Naive thymus-derived CD4-positive, alpha-beta T cell (primary cell): ENCODE results near the gene C2. TPM values are rescaled to one million over a fixed set of nuclear protein-coding genes. Genes with fewer than 3 reads are reported as not detected.
"Not testable (repeated sequence)": the region's sequence is repeated elsewhere in the genome, so short reads cannot be mapped to it uniquely, and the experiment has no call there.

ENCODE experiments used
- ATAC-seq: fragments of 150-1000 bp; cut with Tn5 transposase; 2 replicates; pipeline ENCODE4 v1.10.0; 2021; ENCODE audit warnings: mild to moderate bottlenecking, moderate library complexity
- CTCF ChIA-PET: fragments of 350-600 bp; sonication (Branson Sonifier 250); formaldehyde crosslinking; loops from one replicate; lab custom pipeline; 2021; ENCODE audit warnings: antibody characterized with exemption; lab: Charles Lee
- POLR2A ChIA-PET: fragments of 350-600 bp; sonication (Branson Sonifier 250); formaldehyde crosslinking; loops from one replicate; lab custom pipeline; 2021; ENCODE audit warnings: antibody characterized with exemption, inconsistent platforms; lab: Charles Lee
- DNase-seq, 9 donors: peaks; one replicate each; pipeline versions ENCODE4 v3.0.0 to v3.0.0-alpha.2; 2020 to 2022; ENCODE audit warnings: mixed read lengths in 1 of 9
- H3K27ac ChIP-seq: one replicate; pipeline ENCODE4 v1.7.0; 2013; ENCODE audit warnings: mild to moderate bottlenecking, low read depth, low read length, moderate library complexity
- H3K27me3 ChIP-seq, 2 donors: one replicate each; pipeline ENCODE4 v1.7.0; 2013; ENCODE audit warnings: low read length in 2 of 2, mild to moderate bottlenecking in 2 of 2, moderate library complexity in 2 of 2; ENCODE audit not compliant: control insufficient read depth in 2 of 2, insufficient read depth in 2 of 2
- H3K36me3 ChIP-seq, 3 experiments: 1 replicate in 2 of 3; 2 replicates in 1 of 3; pipeline ENCODE4 v1.7.0; 2013; ENCODE audit warnings: low read length in 3 of 3, mild to moderate bottlenecking in 3 of 3, moderate library complexity in 1 of 3; ENCODE audit not compliant: insufficient read depth in 3 of 3, control insufficient read depth in 2 of 3
- H3K4me1 ChIP-seq, 2 donors: one replicate each; pipeline ENCODE4 v1.7.0; 2013; ENCODE audit warnings: low read length in 2 of 2, mild to moderate bottlenecking in 2 of 2, moderate library complexity in 1 of 2; ENCODE audit not compliant: control insufficient read depth in 2 of 2, insufficient read depth in 2 of 2
- H3K4me3 ChIP-seq: 2 replicates; pipeline ENCODE4 v1.7.0; 2013; ENCODE audit warnings: mild to moderate bottlenecking, low read length
- H3K9me3 ChIP-seq, 3 experiments: 1 replicate in 2 of 3; 2 replicates in 1 of 3; pipeline ENCODE4 v1.7.0; 2013; ENCODE audit warnings: low read length in 3 of 3; ENCODE audit not compliant: control insufficient read depth in 2 of 3
- H3K27ac Mint-ChIP-seq, 9 donors: one replicate each; pipeline ENCODE4 v1.8.0; 2020 to 2022; ENCODE audit warnings: mixed read lengths in 9 of 9, mild to moderate bottlenecking in 8 of 9, moderate library complexity in 5 of 9, inconsistent platforms in 2 of 9
- H3K27me3 Mint-ChIP-seq, 5 donors: one replicate each; pipeline ENCODE4 v1.8.0; 2021 to 2022; ENCODE audit warnings: mixed read lengths in 5 of 5, mild to moderate bottlenecking in 1 of 5
- H3K36me3 Mint-ChIP-seq, 5 donors: one replicate each; pipeline ENCODE4 v1.8.0; 2020 to 2022; ENCODE audit warnings: mixed read lengths in 5 of 5, mild to moderate bottlenecking in 3 of 5, inconsistent platforms in 1 of 5
- H3K4me1 Mint-ChIP-seq, 7 donors: one replicate each; pipeline ENCODE4 v1.8.0; 2020 to 2022; ENCODE audit warnings: mixed read lengths in 7 of 7, mild to moderate bottlenecking in 3 of 7, inconsistent platforms in 1 of 7
- H3K4me3 Mint-ChIP-seq, 10 donors: one replicate each; pipeline ENCODE4 v1.8.0; 2020 to 2022; ENCODE audit warnings: mild to moderate bottlenecking in 10 of 10, mixed read lengths in 10 of 10, moderate library complexity in 6 of 10, inconsistent platforms in 2 of 10
- H3K9me3 Mint-ChIP-seq, 11 donors: one replicate each; pipeline ENCODE4 v1.8.0; 2020 to 2022; ENCODE audit warnings: mixed read lengths in 11 of 11, mild to moderate bottlenecking in 4 of 11, inconsistent platforms in 1 of 11, moderate library complexity in 1 of 11
- intact Hi-C, 2 donors: fragments of 100-400 bp; cut with micrococcal nuclease; formaldehyde crosslinking; loops; one replicate each; pipeline ENCODE4 v1.15.1; 2023
- polyA plus RNA-seq, 2 donors: library from polyadenylated mRNA; unstranded; fragments of 300-500 nt; fragmentation: Illumina TruSeq; gene quantifications; one replicate each; pipeline ENCODE4 v1.2.3, GENCODE V29; 2021
- total RNA-seq, 6 experiments: library from RNA in 5 of 6; stranded (reverse) in 5 of 6; gene quantifications; 1 replicate in 5 of 6; 2 replicates in 1 of 6; pipeline ENCODE4 v1.2.3 and lab custom pipeline; 2021 to 2026

The C2 gene
- total and polyA plus RNA-seq, 7 experiments from 2014 or later: 0.10 to 8.2 (median 2.1) TPM; not detected in 1

DNA sequence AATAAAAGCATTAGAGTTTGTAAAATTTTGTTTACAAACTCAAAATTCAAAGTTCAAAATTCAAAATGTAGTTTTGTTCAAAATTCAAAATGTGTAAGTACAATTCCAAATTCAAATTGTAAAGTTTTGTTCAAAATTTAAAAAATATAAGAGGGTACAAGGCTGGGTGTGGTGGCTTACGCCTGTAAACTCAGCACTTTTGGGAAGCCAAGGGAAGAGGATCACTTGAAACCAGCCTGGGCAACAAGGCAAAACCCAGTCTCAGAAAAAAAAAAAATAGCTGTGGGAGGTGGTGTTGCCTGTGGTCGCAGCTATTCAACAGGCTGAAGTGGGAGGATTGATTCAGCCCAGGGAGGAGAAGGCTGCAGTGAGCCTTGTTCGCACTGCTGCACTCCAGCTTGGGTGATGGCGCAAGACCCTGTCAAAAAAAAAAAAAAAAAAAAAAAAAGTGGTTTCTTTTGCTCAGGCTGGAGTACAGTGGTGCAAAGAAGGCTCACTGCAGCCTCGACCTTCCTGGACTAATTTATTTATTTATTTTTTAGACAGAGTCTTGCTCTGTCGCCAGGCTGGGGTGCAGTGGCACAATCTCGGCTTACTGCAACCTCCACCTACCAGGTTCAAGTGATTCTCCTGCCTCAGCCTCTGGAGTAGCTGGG, 20.2 kb upstream of the C2 start:
- Histone ChIP-seq H3K4me3 (no peak overlapping the region), H3K36me3 (no peaks in the 10 kb centered on the region), H3K9me3 (no peaks in the 10 kb centered on the region), H3K27me3 (no peaks in the 10 kb centered on the region), H3K27ac (no peak overlapping the region), H3K4me1 (peaks cover 3 to 5% of the 10 kb centered on the region in 2 donors)
- no peaks in the 10 kb centered on the region for H3K9me3 Mint-ChIP-seq
- ATAC-seq (no peak), DNase-seq (no peak)
- H3K27ac Mint-ChIP-seq: peak overlapping the region in 1 of 9 donors; percentile 56
- peaks cover 0 to 11% (median 0%) of the 10 kb centered on the region in 5 donors for H3K27me3 Mint-ChIP-seq
- CTCF ChIA-PET: no interaction called here
- intact Hi-C loops: no loop called here
- no peak overlapping the region for H3K4me3 Mint-ChIP-seq
- H3K36me3 Mint-ChIP-seq: no peaks in the 10 kb centered on the region
- H3K4me1 Mint-ChIP-seq: peaks cover 8 to 18% (median 9%) of the 10 kb centered on the region in 7 donors
- POLR2A ChIA-PET: interaction anchor here (0.7 kb wide), 1 partner anchor 1550 kb away, joined by 3 read pairs; no protein-coding TSS in a partner anchor

DNA sequence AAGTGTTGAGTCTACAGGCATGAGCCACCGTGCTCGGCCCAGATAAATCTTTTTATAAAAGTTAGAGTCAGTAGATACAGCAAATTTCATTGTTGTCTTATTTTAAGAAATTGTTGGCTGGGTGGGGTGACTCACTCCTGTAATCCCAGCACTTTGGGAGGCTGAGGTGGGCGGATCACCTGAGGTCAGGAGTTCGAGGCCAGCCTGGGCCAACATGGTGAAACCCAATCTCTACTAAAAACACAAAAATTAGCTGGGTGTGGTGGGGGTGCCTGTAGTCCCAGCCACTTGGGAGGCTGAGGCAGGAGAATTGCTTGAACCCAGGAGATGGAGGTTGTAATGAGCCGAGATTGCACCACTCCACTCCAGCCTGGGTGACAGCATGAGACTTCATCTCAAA, 19.3 kb upstream of the C2 start:
- DNase-seq, H3K36me3 ChIP-seq, H3K9me3 Mint-ChIP-seq, H3K36me3 Mint-ChIP-seq, H3K27ac Mint-ChIP-seq, H3K27ac ChIP-seq, H3K27me3 Mint-ChIP-seq, ATAC-seq, H3K4me3 ChIP-seq, H3K27me3 ChIP-seq, H3K4me1 ChIP-seq, intact Hi-C loops, H3K9me3 ChIP-seq, H3K4me3 Mint-ChIP-seq: not testable (repeated sequence)
- ChIA-PET POLR2A (interaction anchor here (0.7 to 1.2 kb wide), 2 partner anchors 10 to 1549 kb away, joined by 3 to 4 read pairs; no protein-coding TSS in a partner anchor), CTCF (interaction anchor here (1.6 kb wide), 1 partner anchor 10 kb away, joined by 4 read pairs; no protein-coding TSS in a partner anchor)
- peaks cover 0 to 10% (median under 1%) of the 10 kb centered on the region in 7 donors for H3K4me1 Mint-ChIP-seq

DNA sequence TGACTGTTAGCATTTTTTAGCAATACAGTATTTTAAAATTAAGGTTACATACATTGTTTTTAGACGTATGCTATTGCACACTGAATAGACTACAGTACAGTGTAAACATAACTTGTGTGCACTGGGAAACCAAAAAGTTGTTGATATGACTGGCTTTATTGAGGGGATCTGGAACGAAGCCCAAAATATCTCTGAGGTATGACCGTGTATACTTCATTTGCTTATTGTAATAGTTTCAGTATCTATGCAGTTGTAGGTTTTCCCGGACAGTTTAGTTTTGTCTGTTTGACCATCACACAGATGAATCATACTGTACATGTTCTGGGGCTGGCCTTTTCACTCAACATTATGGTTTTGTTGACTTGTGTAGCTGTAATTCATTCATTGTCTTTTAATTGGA, 18.7 kb upstream of the C2 start:
- no peaks in the 10 kb centered on the region for H3K9me3 Mint-ChIP-seq
- H3K4me1 Mint-ChIP-seq: peaks cover 0 to 10% (median 0%) of the 10 kb centered on the region in 7 donors
- H3K9me3 ChIP-seq: no peaks in the 10 kb centered on the region
- H3K36me3 Mint-ChIP-seq: no peaks in the 10 kb centered on the region
- CTCF ChIA-PET: interaction anchor here (1.6 kb wide), 1 partner anchor 10 kb away, joined by 4 read pairs; no protein-coding TSS in a partner anchor
- peaks cover 0 to 6% (median 0%) of the 10 kb centered on the region in 5 donors for H3K27me3 Mint-ChIP-seq
- intact Hi-C loops: no loop called here
- ATAC-seq (no peak), DNase-seq (no peak)
- no peak overlapping the region for H3K4me3 Mint-ChIP-seq
- no peak overlapping the region for H3K27ac Mint-ChIP-seq
- H3K36me3 ChIP-seq: no peaks in the 10 kb centered on the region
- H3K27me3 ChIP-seq: no peaks in the 10 kb centered on the region
- no peak overlapping the region for H3K4me3 ChIP-seq
- POLR2A ChIA-PET: interaction anchor here (0.7 to 1.2 kb wide), 2 partner anchors 10 to 82 kb away, joined by 4 read pairs; no protein-coding TSS in a partner anchor
- no peak overlapping the region for H3K27ac ChIP-seq
- H3K4me1 ChIP-seq: no peaks in the 10 kb centered on the region

DNA sequence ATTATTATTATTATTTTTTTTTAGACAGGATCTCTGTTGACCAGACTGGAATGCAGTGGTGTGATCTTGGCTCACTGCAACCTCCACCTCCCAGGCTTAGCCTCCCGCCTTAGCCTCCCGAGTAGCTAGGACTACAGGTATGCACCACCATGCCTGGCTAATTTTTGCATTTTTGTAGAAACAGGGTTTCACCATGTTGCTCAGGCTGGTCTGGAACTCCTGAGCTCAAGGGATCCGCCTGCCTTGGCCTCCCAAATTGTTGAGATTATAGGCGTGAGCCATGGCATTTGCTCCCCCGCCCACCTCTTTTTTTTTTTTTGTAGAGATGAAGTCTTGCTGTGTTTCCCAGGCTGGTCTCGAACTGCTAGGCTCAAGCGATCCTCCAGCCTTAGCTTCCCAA, 18.2 kb upstream of the C2 start:
- ATAC-seq, H3K27ac ChIP-seq, intact Hi-C loops, H3K36me3 ChIP-seq, H3K4me3 Mint-ChIP-seq, H3K4me1 ChIP-seq, H3K27ac Mint-ChIP-seq, H3K27me3 ChIP-seq, H3K9me3 ChIP-seq, H3K9me3 Mint-ChIP-seq, H3K27me3 Mint-ChIP-seq, H3K4me3 ChIP-seq, DNase-seq, H3K36me3 Mint-ChIP-seq: not testable (repeated sequence)
- ChIA-PET POLR2A (interaction anchor here (0.7 to 1.1 kb wide), 2 partner anchors 83 to 244 kb away, joined by 4 read pairs; partner anchors contain the start of gene GPANK1), CTCF (interaction anchor here (1.6 kb wide), 1 partner anchor 9 kb away, joined by 4 read pairs; no protein-coding TSS in a partner anchor)
- peaks cover 0 to 10% (median 0%) of the 10 kb centered on the region in 7 donors for H3K4me1 Mint-ChIP-seq

DNA sequence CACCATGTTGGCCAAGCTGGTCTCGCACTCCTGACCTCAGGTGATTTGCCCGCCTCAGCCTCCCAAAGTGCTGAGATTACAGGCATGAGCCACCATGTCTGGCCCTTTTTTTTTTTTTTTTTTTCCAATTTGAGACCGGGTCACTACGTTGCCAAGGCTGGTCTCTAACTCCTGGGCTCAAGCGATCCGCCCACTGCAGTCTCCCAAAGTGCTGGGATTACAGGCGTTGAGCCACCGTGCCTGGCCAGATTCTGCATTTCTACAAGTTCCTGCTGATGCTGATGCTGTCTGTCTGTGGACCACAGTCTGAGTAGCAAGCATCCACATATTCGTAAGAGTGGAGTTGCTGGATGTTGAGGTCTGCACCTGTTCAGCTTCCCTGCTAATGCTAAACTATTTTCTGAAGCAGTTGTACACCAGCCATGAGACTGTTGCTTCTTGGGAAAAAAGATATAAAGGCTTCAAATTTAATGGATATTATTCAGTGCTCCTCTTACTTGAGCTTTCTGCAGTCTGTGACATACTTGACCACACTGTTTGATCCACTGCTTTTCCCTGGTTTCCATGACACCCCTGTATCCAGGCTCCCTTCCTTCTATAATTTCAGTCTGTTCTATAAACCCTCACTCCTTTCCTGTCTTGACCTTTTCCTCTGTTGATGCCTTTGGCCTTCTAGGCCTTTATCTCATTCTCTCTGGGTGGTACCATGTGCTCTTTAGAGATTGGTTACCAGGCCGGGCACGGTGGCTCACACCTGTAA, 15.5 kb upstream of the C2 start:
- Mint-ChIP-seq H3K27me3 (peaks cover 3 to 12% (median 7%) of the 10 kb centered on the region in 5 donors), H3K36me3 (no peaks in the 10 kb centered on the region), H3K9me3 (no peaks in the 10 kb centered on the region), H3K4me3 (peak overlapping the region in 1 of 10 donors; percentile 45), H3K4me1 (peaks cover 0 to 7% (median 0%) of the 10 kb centered on the region in 7 donors), H3K27ac (peak overlapping the region in 1 of 9 donors; percentile 25)
- CTCF ChIA-PET: no interaction called here
- no peak for DNase-seq
- H3K36me3 ChIP-seq: no peaks in the 10 kb centered on the region
- no peak for ATAC-seq
- H3K4me1 ChIP-seq: no peaks in the 10 kb centered on the region
- H3K4me3 ChIP-seq: no peak overlapping the region
- POLR2A ChIA-PET: interaction anchor here (0.5 kb wide), 1 partner anchor 1005 kb away, joined by 3 read pairs; no protein-coding TSS in a partner anchor
- H3K27me3 ChIP-seq: no peaks in the 10 kb centered on the region
- no peaks in the 10 kb centered on the region for H3K9me3 ChIP-seq
- no peak overlapping the region for H3K27ac ChIP-seq
- intact Hi-C loops: no loop called here

DNA sequence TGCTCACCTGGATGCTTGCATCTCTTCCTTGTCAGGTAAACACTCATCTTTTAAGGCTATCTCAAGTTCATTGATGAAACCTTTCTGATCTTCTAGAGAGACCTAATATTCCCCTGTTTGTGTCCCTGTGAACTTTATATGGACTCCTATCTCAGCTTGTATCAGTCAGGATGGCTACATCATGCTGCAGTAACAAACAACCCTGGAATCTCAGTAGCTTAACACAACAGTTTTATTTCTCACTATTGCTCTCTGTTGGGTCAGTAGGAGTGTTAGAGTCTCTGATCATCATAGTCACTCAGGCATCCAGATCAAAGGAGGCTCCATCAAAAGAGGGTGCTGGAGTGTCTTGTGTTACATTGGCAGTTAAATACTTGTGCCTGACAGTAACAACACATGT, 12.2 kb upstream of the C2 start:
- Mint-ChIP-seq H3K27ac (no peak overlapping the region), H3K36me3 (no peaks in the 10 kb centered on the region)

More for the DNA sequence above, 12.2 kb upstream of the C2 start:
- Histone ChIP-seq H3K27ac (no peak overlapping the region), H3K9me3 (no peaks in the 10 kb centered on the region), H3K27me3 (no peaks in the 10 kb centered on the region), H3K4me3 (no peak overlapping the region), H3K36me3 (no peaks in the 10 kb centered on the region), H3K4me1 (no peaks in the 10 kb centered on the region)
- intact Hi-C loops: no loop called here
- Mint-ChIP-seq H3K9me3 (no peaks in the 10 kb centered on the region), H3K4me3 (no peak overlapping the region), H3K27me3 (peaks cover 3 to 10% (median 7%) of the 10 kb centered on the region in 5 donors), H3K4me1 (peaks cover 0 to under 1% (median 0%) of the 10 kb centered on the region in 7 donors)
- POLR2A ChIA-PET: no interaction called here
- CTCF ChIA-PET: no interaction called here
- DNase-seq: no peak
- no peak for ATAC-seq
